ENCODE results near the gene CALD1.
A peak's percentile ranks its signal among the peaks of the same experiment; 100 is the strongest.

The CALD1 gene

GRCh38 chr7:134741907-134742635 lies 37.4 kb upstream of the CALD1 start:
- H3K36me3 ChIP-seq (ENCODE audit: control insufficient read depth in 1 of 2, insufficient read depth in 2 of 2, low read length in 2 of 2) = no peaks in the 10 kb centered on the region
- H3K27ac ChIP-seq (ENCODE audit: low read depth, low read length) = peak overlapping the region; percentile 40
- H3K9ac ChIP-seq (ENCODE audit: low read depth in 1 of 2, low read length in 2 of 2) = no peak overlapping the region
- no peaks in the 10 kb centered on the region for H3K9me3 ChIP-seq (ENCODE audit: control insufficient read depth in 1 of 2, low read length in 2 of 2)
- no peak overlapping the region for H3K4me3 ChIP-seq (ENCODE audit: low read depth in 1 of 2, low read length in 2 of 2)
- H3K4me1 ChIP-seq (ENCODE audit: control insufficient read depth in 1 of 2, insufficient read depth in 2 of 2, low read length in 2 of 2) = peaks cover 3 to 8% of the 10 kb centered on the region in 2 donors
- H3K27me3 ChIP-seq (ENCODE audit: control insufficient read depth in 1 of 2, insufficient read depth in 2 of 2, low read length in 2 of 2) = peaks cover 0 to 4% of the 10 kb centered on the region in 2 donors

- Histone ChIP-seq H3K4me1 (ENCODE audit: control insufficient read depth in 1 of 2, insufficient read depth in 2 of 2, low read length in 2 of 2) (peaks cover 3 to 8% of the 10 kb centered on the region in 2 donors), H3K27me3 (ENCODE audit: control insufficient read depth in 1 of 2, insufficient read depth in 2 of 2, low read length in 2 of 2) (peaks cover 0 to 4% of the 10 kb centered on the region in 2 donors), H3K9ac (ENCODE audit: low read depth in 1 of 2, low read length in 2 of 2) (no peak overlapping the region), H3K27ac (ENCODE audit: low read depth, low read length) (peak overlapping the region; percentile 40), H3K36me3 (ENCODE audit: control insufficient read depth in 1 of 2, insufficient read depth in 2 of 2, low read length in 2 of 2) (no peaks in the 10 kb centered on the region), H3K9me3 (ENCODE audit: control insufficient read depth in 1 of 2, low read length in 2 of 2) (no peaks in the 10 kb centered on the region), H3K4me3 (ENCODE audit: low read depth in 1 of 2, low read length in 2 of 2) (no peak overlapping the region)
Observed at GRCh38 chr7:134742688-134743350, 36.6 kb upstream of the CALD1 start.

- Histone ChIP-seq H3K9me3 (ENCODE audit: control insufficient read depth in 1 of 2, low read length in 2 of 2) (no peaks in the 10 kb centered on the region), H3K27ac (ENCODE audit: low read depth, low read length) (no peak overlapping the region), H3K9ac (ENCODE audit: low read depth in 1 of 2, low read length in 2 of 2) (no peak overlapping the region), H3K36me3 (ENCODE audit: control insufficient read depth in 1 of 2, insufficient read depth in 2 of 2, low read length in 2 of 2) (no peaks in the 10 kb centered on the region), H3K4me1 (ENCODE audit: control insufficient read depth in 1 of 2, insufficient read depth in 2 of 2, low read length in 2 of 2) (peaks cover 0 to 8% of the 10 kb centered on the region in 2 donors), H3K4me3 (ENCODE audit: low read depth in 1 of 2, low read length in 2 of 2) (no peak overlapping the region), H3K27me3 (ENCODE audit: control insufficient read depth in 1 of 2, insufficient read depth in 2 of 2, low read length in 2 of 2) (peaks cover 0 to 4% of the 10 kb centered on the region in 2 donors)
Observed at GRCh38 chr7:134744569-134744968, 34.9 kb upstream of the CALD1 start.

- H3K9me3 ChIP-seq (ENCODE audit: control insufficient read depth in 1 of 2, low read length in 2 of 2) = no peaks in the 10 kb centered on the region
- H3K36me3 ChIP-seq (ENCODE audit: control insufficient read depth in 1 of 2, insufficient read depth in 2 of 2, low read length in 2 of 2) = no peaks in the 10 kb centered on the region
- H3K27ac ChIP-seq (ENCODE audit: low read depth, low read length) = no peak overlapping the region
- H3K27me3 ChIP-seq (ENCODE audit: control insufficient read depth in 1 of 2, insufficient read depth in 2 of 2, low read length in 2 of 2) = peaks cover 0 to 4% of the 10 kb centered on the region in 2 donors
- H3K9ac ChIP-seq (ENCODE audit: low read depth in 1 of 2, low read length in 2 of 2) = no peak overlapping the region
- peaks cover 0 to 4% of the 10 kb centered on the region in 2 donors for H3K4me1 ChIP-seq (ENCODE audit: control insufficient read depth in 1 of 2, insufficient read depth in 2 of 2, low read length in 2 of 2)
- no peak overlapping the region for H3K4me3 ChIP-seq (ENCODE audit: low read depth in 1 of 2, low read length in 2 of 2)
Observed at GRCh38 chr7:134747326-134747725, 32.1 kb upstream of the CALD1 start.

- H3K27ac ChIP-seq (ENCODE audit: low read depth, low read length) = no peak overlapping the region
Observed at GRCh38 chr7:134750083-134751062, 29.1 kb upstream of the CALD1 start.

GRCh38 chr7:134752006-134752760 lies 27.3 kb upstream of the CALD1 start:
- Histone ChIP-seq H3K9me3 (ENCODE audit: control insufficient read depth in 1 of 2, low read length in 2 of 2) (no peaks in the 10 kb centered on the region), H3K27ac (ENCODE audit: low read depth, low read length) (no peak overlapping the region), H3K27me3 (ENCODE audit: control insufficient read depth in 1 of 2, insufficient read depth in 2 of 2, low read length in 2 of 2) (no peaks in the 10 kb centered on the region), H3K4me1 (ENCODE audit: control insufficient read depth in 1 of 2, insufficient read depth in 2 of 2, low read length in 2 of 2) (no peaks in the 10 kb centered on the region), H3K9ac (ENCODE audit: low read depth in 1 of 2, low read length in 2 of 2) (no peak overlapping the region), H3K36me3 (ENCODE audit: control insufficient read depth in 1 of 2, insufficient read depth in 2 of 2, low read length in 2 of 2) (no peaks in the 10 kb centered on the region), H3K4me3 (ENCODE audit: low read depth in 1 of 2, low read length in 2 of 2) (no peak overlapping the region)

More at GRCh38 chr7:134750083-134751062, 29.1 kb upstream of the CALD1 start:
- H3K4me3 ChIP-seq (ENCODE audit: low read depth in 1 of 2, low read length in 2 of 2) = no peak overlapping the region
- H3K27me3 ChIP-seq (ENCODE audit: control insufficient read depth in 1 of 2, insufficient read depth in 2 of 2, low read length in 2 of 2) = no peaks in the 10 kb centered on the region
- H3K36me3 ChIP-seq (ENCODE audit: control insufficient read depth in 1 of 2, insufficient read depth in 2 of 2, low read length in 2 of 2) = no peaks in the 10 kb centered on the region
- no peak overlapping the region for H3K9ac ChIP-seq (ENCODE audit: low read depth in 1 of 2, low read length in 2 of 2)
- no peaks in the 10 kb centered on the region for H3K4me1 ChIP-seq (ENCODE audit: control insufficient read depth in 1 of 2, insufficient read depth in 2 of 2, low read length in 2 of 2)
- H3K9me3 ChIP-seq (ENCODE audit: control insufficient read depth in 1 of 2, low read length in 2 of 2) = no peaks in the 10 kb centered on the region

GRCh38 chr7:134755422-134756022 lies 23.9 kb upstream of the CALD1 start:
- Histone ChIP-seq H3K27ac (ENCODE audit: low read depth, low read length) (no peak overlapping the region), H3K27me3 (ENCODE audit: control insufficient read depth in 1 of 2, insufficient read depth in 2 of 2, low read length in 2 of 2) (no peaks in the 10 kb centered on the region), H3K4me3 (ENCODE audit: low read depth in 1 of 2, low read length in 2 of 2) (no peak overlapping the region), H3K9ac (ENCODE audit: low read depth in 1 of 2, low read length in 2 of 2) (no peak overlapping the region), H3K9me3 (ENCODE audit: control insufficient read depth in 1 of 2, low read length in 2 of 2) (no peaks in the 10 kb centered on the region), H3K4me1 (ENCODE audit: control insufficient read depth in 1 of 2, insufficient read depth in 2 of 2, low read length in 2 of 2) (no peaks in the 10 kb centered on the region), H3K36me3 (ENCODE audit: control insufficient read depth in 1 of 2, insufficient read depth in 2 of 2, low read length in 2 of 2) (no peaks in the 10 kb centered on the region)

GRCh38 chr7:134757938-134758337 lies 21.5 kb upstream of the CALD1 start:
- Histone ChIP-seq H3K4me3 (ENCODE audit: low read depth in 1 of 2, low read length in 2 of 2) (no peak overlapping the region), H3K36me3 (ENCODE audit: control insufficient read depth in 1 of 2, insufficient read depth in 2 of 2, low read length in 2 of 2) (no peaks in the 10 kb centered on the region), H3K4me1 (ENCODE audit: control insufficient read depth in 1 of 2, insufficient read depth in 2 of 2, low read length in 2 of 2) (no peaks in the 10 kb centered on the region), H3K27me3 (ENCODE audit: control insufficient read depth in 1 of 2, insufficient read depth in 2 of 2, low read length in 2 of 2) (no peaks in the 10 kb centered on the region), H3K9ac (ENCODE audit: low read depth in 1 of 2, low read length in 2 of 2) (no peak overlapping the region), H3K9me3 (ENCODE audit: control insufficient read depth in 1 of 2, low read length in 2 of 2) (no peaks in the 10 kb centered on the region), H3K27ac (ENCODE audit: low read depth, low read length) (no peak overlapping the region)

GRCh38 chr7:134758981-134759380 lies 20.5 kb upstream of the CALD1 start:
- Histone ChIP-seq H3K36me3 (ENCODE audit: control insufficient read depth in 1 of 2, insufficient read depth in 2 of 2, low read length in 2 of 2) (no peaks in the 10 kb centered on the region), H3K4me1 (ENCODE audit: control insufficient read depth in 1 of 2, insufficient read depth in 2 of 2, low read length in 2 of 2) (no peaks in the 10 kb centered on the region), H3K4me3 (ENCODE audit: low read depth in 1 of 2, low read length in 2 of 2) (no peak overlapping the region), H3K9me3 (ENCODE audit: control insufficient read depth in 1 of 2, low read length in 2 of 2) (no peaks in the 10 kb centered on the region), H3K27me3 (ENCODE audit: control insufficient read depth in 1 of 2, insufficient read depth in 2 of 2, low read length in 2 of 2) (no peaks in the 10 kb centered on the region), H3K9ac (ENCODE audit: low read depth in 1 of 2, low read length in 2 of 2) (no peak overlapping the region), H3K27ac (ENCODE audit: low read depth, low read length) (no peak overlapping the region)

Measured in duodenal mucosa (tissue), 2 donors.